ENCODE measurements around the gene CFAP99.

DNA sequence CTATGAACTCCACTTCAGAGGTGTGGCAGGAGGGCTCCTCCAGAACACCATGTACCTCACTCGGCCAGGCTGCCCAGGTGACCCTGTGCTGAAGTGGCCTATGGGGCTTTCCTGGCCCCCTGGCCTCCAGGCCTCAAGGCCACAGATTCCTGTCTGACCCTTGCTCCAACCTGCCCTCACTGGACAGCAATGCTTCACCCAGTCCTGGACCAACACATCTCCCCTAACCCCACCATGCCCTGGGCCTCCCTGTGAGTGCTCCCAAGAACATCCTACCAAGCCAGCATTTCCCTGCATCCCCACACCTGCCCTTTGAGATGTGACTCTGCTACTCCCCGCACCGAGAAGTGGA lies 10.8 kb upstream of the CFAP99 start:
- TF ChIP-seq ZNF121 (CRISPR knock-in tag; conservative IDR thresholded peaks at IDR 0.05) (no peak), TCF3 (CRISPR knock-in tag; IDR thresholded peaks at IDR 0.05) (no peak), EZH2 (IDR thresholded peaks at IDR 0.05; ENCODE audit: borderline replicate concordance, low read depth, low read length) (no peak), ADNP (tag; IDR thresholded peaks at IDR 0.05) (no peak), FOXK2 (conservative IDR thresholded peaks at IDR 0.05 in 1 of 2, IDR thresholded peaks at IDR 0.05 in 1 of 2; ENCODE audit: low read depth in 2 of 2) (no peak), SMAD4 (CRISPR knock-in tag; conservative IDR thresholded peaks at IDR 0.05) (no peak), ZFX (CRISPR knock-in tag; IDR thresholded peaks at IDR 0.05) (no peak), TCF7 (IDR thresholded peaks at IDR 0.05; ENCODE audit: borderline replicate concordance) (no peak), SRF (CRISPR knock-in tag; IDR thresholded peaks at IDR 0.05) (no peak), FOXM1 (IDR thresholded peaks at IDR 0.05; ENCODE audit: low read depth) (no peak), FOXM1 (CRISPR knock-in tag; IDR thresholded peaks at IDR 0.05; ENCODE audit: low read depth) (no peak)
- TF ChIP-seq, protein P1, sequence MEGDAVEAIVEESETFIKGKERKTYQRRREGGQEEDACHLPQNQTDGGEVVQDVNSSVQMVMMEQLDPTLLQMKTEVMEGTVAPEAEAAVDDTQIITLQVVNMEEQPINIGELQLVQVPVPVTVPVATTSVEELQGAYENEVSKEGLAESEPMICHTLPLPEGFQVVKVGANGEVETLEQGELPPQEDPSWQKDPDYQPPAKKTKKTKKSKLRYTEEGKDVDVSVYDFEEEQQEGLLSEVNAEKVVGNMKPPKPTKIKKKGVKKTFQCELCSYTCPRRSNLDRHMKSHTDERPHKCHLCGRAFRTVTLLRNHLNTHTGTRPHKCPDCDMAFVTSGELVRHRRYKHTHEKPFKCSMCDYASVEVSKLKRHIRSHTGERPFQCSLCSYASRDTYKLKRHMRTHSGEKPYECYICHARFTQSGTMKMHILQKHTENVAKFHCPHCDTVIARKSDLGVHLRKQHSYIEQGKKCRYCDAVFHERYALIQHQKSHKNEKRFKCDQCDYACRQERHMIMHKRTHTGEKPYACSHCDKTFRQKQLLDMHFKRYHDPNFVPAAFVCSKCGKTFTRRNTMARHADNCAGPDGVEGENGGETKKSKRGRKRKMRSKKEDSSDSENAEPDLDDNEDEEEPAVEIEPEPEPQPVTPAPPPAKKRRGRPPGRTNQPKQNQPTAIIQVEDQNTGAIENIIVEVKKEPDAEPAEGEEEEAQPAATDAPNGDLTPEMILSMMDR (IDR thresholded peaks at IDR 0.05 in 2 of 3, conservative IDR thresholded peaks at IDR 0.05 in 1 of 3; ENCODE audit: insufficient read depth in 2 of 3, low read depth in 1 of 3, low read length in 3 of 3), result no peak
- TF ChIP-seq, protein P2, sequence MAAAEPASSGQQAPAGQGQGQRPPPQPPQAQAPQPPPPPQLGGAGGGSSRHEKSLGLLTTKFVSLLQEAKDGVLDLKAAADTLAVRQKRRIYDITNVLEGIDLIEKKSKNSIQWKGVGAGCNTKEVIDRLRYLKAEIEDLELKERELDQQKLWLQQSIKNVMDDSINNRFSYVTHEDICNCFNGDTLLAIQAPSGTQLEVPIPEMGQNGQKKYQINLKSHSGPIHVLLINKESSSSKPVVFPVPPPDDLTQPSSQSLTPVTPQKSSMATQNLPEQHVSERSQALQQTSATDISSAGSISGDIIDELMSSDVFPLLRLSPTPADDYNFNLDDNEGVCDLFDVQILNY (CRISPR knock-in tag; IDR thresholded peaks at IDR 0.05), result no peak
- TF ChIP-seq, protein P3, sequence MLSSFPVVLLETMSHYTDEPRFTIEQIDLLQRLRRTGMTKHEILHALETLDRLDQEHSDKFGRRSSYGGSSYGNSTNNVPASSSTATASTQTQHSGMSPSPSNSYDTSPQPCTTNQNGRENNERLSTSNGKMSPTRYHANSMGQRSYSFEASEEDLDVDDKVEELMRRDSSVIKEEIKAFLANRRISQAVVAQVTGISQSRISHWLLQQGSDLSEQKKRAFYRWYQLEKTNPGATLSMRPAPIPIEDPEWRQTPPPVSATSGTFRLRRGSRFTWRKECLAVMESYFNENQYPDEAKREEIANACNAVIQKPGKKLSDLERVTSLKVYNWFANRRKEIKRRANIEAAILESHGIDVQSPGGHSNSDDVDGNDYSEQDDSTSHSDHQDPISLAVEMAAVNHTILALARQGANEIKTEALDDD (IDR thresholded peaks at IDR 0.05), result no peak

Data from K562 (cell line).